ENCODE measurements around the gene DDA1.
A peak's percentile ranks its signal among the peaks of the same experiment; 100 is the strongest.

Gene DDA1

DNA sequence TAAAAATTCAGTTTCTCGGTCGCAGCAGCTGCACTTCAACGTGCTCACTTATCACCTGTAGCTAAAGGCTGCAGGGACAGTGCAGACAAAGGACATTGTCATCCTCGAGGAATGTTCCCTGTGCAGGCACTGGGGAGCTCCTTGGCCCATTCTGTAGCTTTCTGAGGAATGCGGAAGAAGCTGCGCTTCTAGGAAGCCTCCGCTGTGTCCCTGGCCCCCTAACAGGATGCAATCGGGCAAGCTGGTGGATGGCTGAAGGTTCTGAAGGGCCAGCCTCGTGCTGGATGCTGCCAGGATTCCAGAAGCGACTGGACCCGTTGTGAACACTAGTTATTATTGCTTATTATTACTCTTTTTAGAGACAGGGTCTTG lies 17.2 kb downstream of the DDA1 start:
- TF ChIP-seq, protein P1, sequence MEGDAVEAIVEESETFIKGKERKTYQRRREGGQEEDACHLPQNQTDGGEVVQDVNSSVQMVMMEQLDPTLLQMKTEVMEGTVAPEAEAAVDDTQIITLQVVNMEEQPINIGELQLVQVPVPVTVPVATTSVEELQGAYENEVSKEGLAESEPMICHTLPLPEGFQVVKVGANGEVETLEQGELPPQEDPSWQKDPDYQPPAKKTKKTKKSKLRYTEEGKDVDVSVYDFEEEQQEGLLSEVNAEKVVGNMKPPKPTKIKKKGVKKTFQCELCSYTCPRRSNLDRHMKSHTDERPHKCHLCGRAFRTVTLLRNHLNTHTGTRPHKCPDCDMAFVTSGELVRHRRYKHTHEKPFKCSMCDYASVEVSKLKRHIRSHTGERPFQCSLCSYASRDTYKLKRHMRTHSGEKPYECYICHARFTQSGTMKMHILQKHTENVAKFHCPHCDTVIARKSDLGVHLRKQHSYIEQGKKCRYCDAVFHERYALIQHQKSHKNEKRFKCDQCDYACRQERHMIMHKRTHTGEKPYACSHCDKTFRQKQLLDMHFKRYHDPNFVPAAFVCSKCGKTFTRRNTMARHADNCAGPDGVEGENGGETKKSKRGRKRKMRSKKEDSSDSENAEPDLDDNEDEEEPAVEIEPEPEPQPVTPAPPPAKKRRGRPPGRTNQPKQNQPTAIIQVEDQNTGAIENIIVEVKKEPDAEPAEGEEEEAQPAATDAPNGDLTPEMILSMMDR (IDR thresholded peaks at IDR 0.05), result no peak

DNA sequence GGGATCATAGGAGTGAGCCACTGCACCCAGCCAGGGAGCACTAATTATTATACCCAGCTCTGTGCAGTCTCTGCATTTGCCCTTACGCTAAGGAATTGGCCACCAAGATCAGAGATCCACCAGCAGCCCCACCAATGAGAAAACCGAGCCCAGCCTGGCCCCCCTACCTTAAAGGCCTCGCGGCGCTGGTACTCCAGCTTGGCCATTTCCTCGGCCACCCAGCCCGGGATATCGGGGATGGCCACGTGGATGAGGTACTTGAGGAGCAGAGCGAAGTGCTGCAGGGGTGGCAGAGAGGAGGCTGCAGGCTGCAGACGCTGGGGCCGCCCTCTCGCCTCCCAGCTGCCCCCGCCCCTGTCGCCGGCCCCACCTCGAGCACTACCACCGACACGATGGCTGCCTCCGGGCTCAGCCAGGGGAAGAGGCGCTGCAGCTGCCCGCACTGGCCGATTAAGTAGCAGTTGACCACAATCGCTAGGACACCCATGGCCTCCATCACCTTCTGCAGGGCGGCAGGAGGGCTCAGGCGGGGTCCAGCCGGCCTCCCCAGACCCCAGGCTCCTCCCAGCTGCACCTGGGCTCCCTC lies 17.8 kb downstream of the DDA1 start:
- TF ChIP-seq, protein P1 (IDR thresholded peaks at IDR 0.05), result no peak

DNA sequence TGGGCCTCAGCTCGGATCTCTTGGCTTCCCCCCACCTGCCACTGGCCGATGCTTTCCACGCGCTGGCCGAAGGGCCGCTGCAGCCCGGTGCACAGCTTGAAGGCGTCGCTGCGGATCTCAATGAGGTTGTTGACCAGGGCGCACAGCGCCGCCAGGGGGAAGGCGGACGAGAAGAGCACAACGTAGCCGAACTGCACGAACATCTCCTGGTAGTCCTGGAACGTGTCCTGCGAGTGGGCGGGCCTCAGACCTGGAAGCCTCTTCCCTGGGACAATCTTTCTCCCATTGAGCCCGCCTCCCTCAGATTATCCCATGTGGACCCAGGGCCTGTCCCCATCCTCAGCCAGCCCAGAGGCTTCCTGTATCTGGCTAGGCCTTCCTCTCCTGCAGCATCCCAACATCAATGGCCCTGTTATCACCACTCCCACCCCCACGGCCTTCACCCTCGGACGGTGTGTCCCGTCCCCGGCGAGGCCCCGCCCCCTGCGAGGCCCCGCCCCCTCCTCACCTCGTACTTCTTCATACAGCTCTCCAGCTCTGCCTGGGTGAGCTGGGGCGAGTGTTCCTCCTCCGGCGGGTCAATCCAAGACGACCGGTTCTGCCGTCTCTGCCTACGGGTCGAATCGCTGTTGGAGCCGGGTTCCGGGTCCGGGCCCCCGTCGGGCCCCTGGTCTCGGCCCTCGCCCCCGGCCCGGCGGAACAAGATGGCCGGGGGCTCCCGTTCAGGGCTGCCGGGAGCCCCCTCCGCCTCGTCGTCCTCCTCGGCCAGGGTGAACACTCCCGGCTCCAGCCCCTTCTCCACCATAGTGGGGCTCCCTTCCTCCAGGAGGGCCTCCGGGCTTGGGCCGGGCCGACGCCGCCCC lies 18.5 kb downstream of the DDA1 start:
- TF ChIP-seq, protein P1 (IDR thresholded peaks at IDR 0.05), result peak; percentile 80

DNA sequence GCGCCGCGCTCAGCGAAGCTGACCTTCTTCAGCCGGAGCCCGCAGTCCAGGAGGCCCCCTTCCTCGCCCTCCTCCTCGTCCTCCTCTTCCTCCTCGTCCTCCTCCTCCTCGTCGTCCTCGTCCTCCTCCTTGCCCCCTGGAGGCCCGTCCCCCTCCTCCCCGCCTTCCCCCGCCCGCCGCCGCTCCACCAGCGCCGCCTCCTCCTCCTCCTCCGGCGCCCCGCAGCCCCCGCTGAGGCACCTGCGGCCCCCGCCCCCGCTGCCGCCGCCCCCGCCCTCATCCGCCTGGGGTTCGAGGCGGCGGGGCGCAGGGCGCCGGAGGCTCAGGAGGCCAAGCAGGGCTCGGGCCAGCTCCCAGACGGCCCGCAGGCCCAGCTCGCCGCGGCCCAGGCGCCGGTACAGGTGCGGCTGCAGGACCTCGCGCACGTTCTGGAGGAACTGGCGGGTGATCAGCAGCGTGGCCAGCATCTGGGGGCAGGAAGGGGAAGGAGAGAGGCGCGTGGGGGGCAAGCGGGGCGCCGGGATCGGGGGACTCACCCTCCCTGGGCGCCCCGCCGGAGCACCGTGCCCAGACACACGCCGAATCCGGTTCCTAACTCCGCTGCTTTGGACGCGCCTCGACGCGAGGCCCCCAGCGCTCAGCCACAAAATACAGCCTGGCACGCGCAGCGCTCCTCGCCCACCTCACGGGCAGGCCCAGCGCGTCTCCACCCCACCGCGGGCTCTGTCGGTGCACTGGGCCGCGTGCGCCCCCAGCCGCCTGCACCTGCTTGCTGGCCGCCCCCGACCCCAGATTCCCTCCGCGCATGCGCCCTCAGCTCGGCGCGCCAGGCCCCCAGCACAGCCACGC lies 19.4 kb downstream of the DDA1 start:
- TF ChIP-seq, protein P1 (IDR thresholded peaks at IDR 0.05), result no peak

DNA sequence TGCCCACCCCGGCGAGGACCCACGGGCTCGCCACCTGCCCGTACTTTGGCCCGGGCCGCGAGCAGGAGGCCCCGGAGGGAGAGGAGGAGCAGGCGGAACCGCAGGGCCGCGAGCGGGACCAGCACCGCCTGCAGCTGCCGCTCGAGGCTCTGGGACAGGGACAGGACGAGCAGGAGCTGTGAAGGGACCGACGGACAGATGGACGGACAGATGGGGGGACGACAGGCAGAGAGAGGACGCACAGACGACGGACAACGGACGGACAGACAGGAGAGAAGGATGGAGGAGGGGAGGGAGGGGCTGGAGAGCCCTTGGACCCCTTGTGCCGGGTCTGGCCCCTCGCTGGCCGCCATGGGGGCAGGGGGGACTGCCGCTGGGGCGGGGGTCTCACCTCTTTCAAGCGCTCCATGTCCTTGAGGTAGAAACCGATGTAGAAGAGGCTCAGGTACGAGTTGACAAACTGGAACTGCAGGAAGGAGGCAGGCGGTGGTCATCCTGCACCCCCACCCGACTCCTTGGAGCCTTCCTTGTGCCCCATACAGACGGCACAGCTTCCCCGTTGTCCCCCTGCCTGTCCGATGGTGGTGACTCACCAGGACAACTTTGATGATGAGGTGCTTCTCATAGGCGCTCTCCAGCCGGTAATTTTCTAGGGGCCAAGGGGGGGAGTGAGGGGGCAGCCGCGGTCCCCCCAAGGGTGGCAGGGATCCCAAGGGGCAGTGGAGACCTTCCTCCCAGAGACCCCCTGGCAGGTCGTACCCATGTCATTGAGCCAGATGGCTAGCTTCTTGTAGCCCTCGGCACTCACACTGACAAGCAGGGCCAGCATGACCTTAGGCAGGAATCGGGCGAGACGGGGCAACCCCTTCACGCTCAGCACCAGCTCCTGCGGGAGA lies 20.3 kb downstream of the DDA1 start:
- TF ChIP-seq, protein P1 (IDR thresholded peaks at IDR 0.05), result no peak

DNA sequence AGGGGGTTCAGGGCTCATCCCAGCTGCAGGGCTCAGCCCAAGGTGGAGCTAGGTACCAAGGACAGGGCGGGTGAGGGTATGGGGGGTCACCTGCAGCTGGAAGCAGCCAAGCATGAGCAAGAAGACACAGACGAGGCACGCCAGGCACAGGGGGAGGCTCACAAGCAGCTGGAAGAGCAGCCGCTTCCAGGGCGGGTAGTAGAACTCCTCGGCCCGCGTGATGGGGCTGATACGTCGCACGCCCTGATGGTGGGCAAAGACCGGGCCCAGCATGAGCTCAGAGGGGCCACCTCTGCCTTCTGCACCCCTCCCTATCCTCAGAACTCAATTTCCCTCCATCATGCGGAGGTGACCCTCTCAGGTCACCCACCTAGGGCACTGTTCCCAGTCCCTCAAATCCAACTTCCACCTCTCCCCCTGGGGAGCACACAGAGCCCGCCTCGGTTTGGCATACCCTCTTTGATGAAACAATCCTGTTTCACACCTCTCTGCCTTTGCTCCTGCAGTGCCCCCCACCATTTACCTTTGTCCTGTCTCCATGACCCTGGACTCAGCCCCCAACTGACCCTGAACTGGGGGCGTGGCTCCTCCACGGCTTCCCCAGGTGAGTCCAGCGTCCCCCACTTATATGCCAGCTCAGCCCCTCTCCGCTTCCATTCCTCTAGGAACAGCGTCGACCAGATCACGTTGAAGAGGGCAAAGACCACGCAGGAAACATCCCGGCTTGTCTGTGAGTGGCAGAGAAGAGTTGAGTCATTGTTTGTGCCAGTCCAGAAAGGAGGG lies 21.1 kb downstream of the DDA1 start:
- TF ChIP-seq, protein P1 (IDR thresholded peaks at IDR 0.05), result no peak
